ENCODE data around the gene RNU1-2.
A peak's percentile ranks its signal among the peaks of the same experiment; 100 is the strongest.

RNU1-2 gene

GRCh38 chr1:16903054-16903453, 7.3 kb downstream of the RNU1-2 start:
- Histone ChIP-seq H3K4me3 (ENCODE audit: low read length) (peak overlapping the region; percentile 77), H3K27ac (ENCODE audit: low read depth, low read length) (peak overlapping the region; percentile 93), H3K9me3 (ENCODE audit: control insufficient read depth, insufficient read depth, low read length) (no peaks in the 10 kb centered on the region), H3K4me2 (ENCODE audit: low read length) (peak overlapping the region; percentile 98), H3K27me3 (ENCODE audit: control insufficient read depth, low read length) (no peaks in the 10 kb centered on the region), H3F3A (ENCODE audit: control insufficient read depth, insufficient read depth) (peaks cover 38% of the 10 kb centered on the region), H3K79me2 (ENCODE audit: control insufficient read depth, low read length) (no peaks in the 10 kb centered on the region), H3K9me2 (replicated peaks; ENCODE audit: control insufficient read depth, low read length) (no peaks in the 10 kb centered on the region), H3K36me3 (ENCODE audit: control insufficient read depth, low read length) (no peaks in the 10 kb centered on the region; the same call in 1 of the 2 replicates), H3K4me1 (ENCODE audit: control insufficient read depth, low read length) (peaks cover 72% of the 10 kb centered on the region), H4K20me1 (ENCODE audit: control insufficient read depth, insufficient read depth, low read depth, low read length) (no peaks in the 10 kb centered on the region)
- no peak for TF ChIP-seq EZH2phosphoT487 (IDR thresholded peaks at IDR 0.05; ENCODE audit: borderline replicate concordance, low read length)
- TF ChIP-seq, protein P1, sequence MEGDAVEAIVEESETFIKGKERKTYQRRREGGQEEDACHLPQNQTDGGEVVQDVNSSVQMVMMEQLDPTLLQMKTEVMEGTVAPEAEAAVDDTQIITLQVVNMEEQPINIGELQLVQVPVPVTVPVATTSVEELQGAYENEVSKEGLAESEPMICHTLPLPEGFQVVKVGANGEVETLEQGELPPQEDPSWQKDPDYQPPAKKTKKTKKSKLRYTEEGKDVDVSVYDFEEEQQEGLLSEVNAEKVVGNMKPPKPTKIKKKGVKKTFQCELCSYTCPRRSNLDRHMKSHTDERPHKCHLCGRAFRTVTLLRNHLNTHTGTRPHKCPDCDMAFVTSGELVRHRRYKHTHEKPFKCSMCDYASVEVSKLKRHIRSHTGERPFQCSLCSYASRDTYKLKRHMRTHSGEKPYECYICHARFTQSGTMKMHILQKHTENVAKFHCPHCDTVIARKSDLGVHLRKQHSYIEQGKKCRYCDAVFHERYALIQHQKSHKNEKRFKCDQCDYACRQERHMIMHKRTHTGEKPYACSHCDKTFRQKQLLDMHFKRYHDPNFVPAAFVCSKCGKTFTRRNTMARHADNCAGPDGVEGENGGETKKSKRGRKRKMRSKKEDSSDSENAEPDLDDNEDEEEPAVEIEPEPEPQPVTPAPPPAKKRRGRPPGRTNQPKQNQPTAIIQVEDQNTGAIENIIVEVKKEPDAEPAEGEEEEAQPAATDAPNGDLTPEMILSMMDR (IDR thresholded peaks at IDR 0.05; ENCODE audit: low read depth, low read length, poor library complexity, severe bottlenecking), result peak; percentile 26

- Histone ChIP-seq H3K9me2 (replicated peaks; ENCODE audit: control insufficient read depth, low read length) (no peaks in the 10 kb centered on the region), H3K27ac (ENCODE audit: low read depth, low read length) (peak overlapping the region; percentile 93), H3K27me3 (ENCODE audit: control insufficient read depth, low read length) (no peaks in the 10 kb centered on the region), H3K4me3 (ENCODE audit: low read length) (peak overlapping the region; percentile 77), H4K20me1 (ENCODE audit: control insufficient read depth, insufficient read depth, low read depth, low read length) (no peaks in the 10 kb centered on the region), H3K36me3 (ENCODE audit: control insufficient read depth, low read length) (no peaks in the 10 kb centered on the region; the same call in 1 of the 2 replicates), H3K9me3 (ENCODE audit: control insufficient read depth, insufficient read depth, low read length) (no peaks in the 10 kb centered on the region), H3F3A (ENCODE audit: control insufficient read depth, insufficient read depth) (peaks cover 35% of the 10 kb centered on the region), H3K4me1 (ENCODE audit: control insufficient read depth, low read length) (peaks cover 68% of the 10 kb centered on the region), H3K79me2 (ENCODE audit: control insufficient read depth, low read length) (no peaks in the 10 kb centered on the region), H3K4me2 (ENCODE audit: low read length) (peak overlapping the region; percentile 98)
- TF ChIP-seq EZH2phosphoT487 (IDR thresholded peaks at IDR 0.05; ENCODE audit: borderline replicate concordance, low read length), result no peak
- TF ChIP-seq, protein P1 (IDR thresholded peaks at IDR 0.05; ENCODE audit: low read depth, low read length, poor library complexity, severe bottlenecking), result no peak
Observed at GRCh38 chr1:16903458-16903796, 7.6 kb downstream of the RNU1-2 start.

- TF ChIP-seq, protein P1 (IDR thresholded peaks at IDR 0.05; ENCODE audit: low read depth, low read length, poor library complexity, severe bottlenecking), result no peak
- TF ChIP-seq EZH2phosphoT487 (IDR thresholded peaks at IDR 0.05; ENCODE audit: borderline replicate concordance, low read length), result no peak
Observed at GRCh38 chr1:16904560-16905109, 8.9 kb downstream of the RNU1-2 start.

More at GRCh38 chr1:16904560-16905109, 8.9 kb downstream of the RNU1-2 start:
- no peaks in the 10 kb centered on the region; the same call in 1 of the 2 replicates for H3K36me3 ChIP-seq (ENCODE audit: control insufficient read depth, low read length)
- no peaks in the 10 kb centered on the region for H4K20me1 ChIP-seq (ENCODE audit: control insufficient read depth, insufficient read depth, low read depth, low read length)
- no peaks in the 10 kb centered on the region for H3K9me3 ChIP-seq (ENCODE audit: control insufficient read depth, insufficient read depth, low read length)
- H3K4me1 ChIP-seq (ENCODE audit: control insufficient read depth, low read length), result peaks cover 68% of the 10 kb centered on the region
- H3K79me2 ChIP-seq (ENCODE audit: control insufficient read depth, low read length), result no peaks in the 10 kb centered on the region
- no peaks in the 10 kb centered on the region for H3K27me3 ChIP-seq (ENCODE audit: control insufficient read depth, low read length)
- H3K27ac ChIP-seq (ENCODE audit: low read depth, low read length), result peak overlapping the region; percentile 93
- H3K4me3 ChIP-seq (ENCODE audit: low read length), result peak overlapping the region; percentile 77
- H3F3A ChIP-seq (ENCODE audit: control insufficient read depth, insufficient read depth), result peaks cover 33% of the 10 kb centered on the region
- peak overlapping the region; percentile 98 for H3K4me2 ChIP-seq (ENCODE audit: low read length)
- H3K9me2 ChIP-seq (replicated peaks; ENCODE audit: control insufficient read depth, low read length), result no peaks in the 10 kb centered on the region

All from DOHH2 (cell line).